ENCODE measurements around the gene TDRD12. TPM values are rescaled to one million over a fixed set of nuclear protein-coding genes. Genes with fewer than 3 reads are reported as not detected.
"Not testable (repeated sequence)": the region's sequence is repeated elsewhere in the genome, so short reads cannot be mapped to it uniquely, and the experiment has no call there.

The TDRD12 gene
- total RNA-seq, 2 donors from 2014 or later: 0.55 to 4.1 TPM

- DNase-seq: peak in 2 of 3 donors; percentile 7 to 18
- not testable (repeated sequence) for H3K36me3 Mint-ChIP-seq (ENCODE audit: low read depth); H3K27me3 Mint-ChIP-seq; H3K4me1 Mint-ChIP-seq; H3K9me3 ChIP-seq (ENCODE audit: control insufficient read depth, low read length, poor library complexity, severe bottlenecking); H3K4me3 Mint-ChIP-seq; H3K27ac Mint-ChIP-seq
- peak; percentile 43 for ATAC-seq
Observed at GRCh38 chr19:32745594-32746251, 26.2 kb downstream of the TDRD12 start.

- H3K27ac Mint-ChIP-seq; H3K9me3 ChIP-seq (ENCODE audit: control insufficient read depth, low read length, poor library complexity, severe bottlenecking); H3K4me1 Mint-ChIP-seq; H3K27me3 Mint-ChIP-seq; H3K4me3 Mint-ChIP-seq; H3K36me3 Mint-ChIP-seq (ENCODE audit: low read depth): not testable (repeated sequence)
- ATAC-seq (peak; percentile 85), DNase-seq (peak in 2 of 3 donors; percentile 9 to 33)
Observed at GRCh38 chr19:32746631-32747196, 27.1 kb downstream of the TDRD12 start.

GRCh38 chr19:32748497-32748896, 28.9 kb downstream of the TDRD12 start:
- no peak overlapping the region for H3K27ac Mint-ChIP-seq
- no peak overlapping the region for H3K4me3 Mint-ChIP-seq
- ATAC-seq: no peak
- H3K27me3 Mint-ChIP-seq: no peaks in the 10 kb centered on the region
- no peaks in the 10 kb centered on the region for H3K9me3 ChIP-seq (ENCODE audit: control insufficient read depth, low read length, poor library complexity, severe bottlenecking)
- no peaks in the 10 kb centered on the region for H3K4me1 Mint-ChIP-seq
- H3K36me3 Mint-ChIP-seq (ENCODE audit: low read depth): no peaks in the 10 kb centered on the region
- DNase-seq: no peak

GRCh38 chr19:32748948-32749347, 29.4 kb downstream of the TDRD12 start:
- ATAC-seq: no peak
- H3K27ac Mint-ChIP-seq: no peak overlapping the region
- H3K27me3 Mint-ChIP-seq: no peaks in the 10 kb centered on the region

DNA sequence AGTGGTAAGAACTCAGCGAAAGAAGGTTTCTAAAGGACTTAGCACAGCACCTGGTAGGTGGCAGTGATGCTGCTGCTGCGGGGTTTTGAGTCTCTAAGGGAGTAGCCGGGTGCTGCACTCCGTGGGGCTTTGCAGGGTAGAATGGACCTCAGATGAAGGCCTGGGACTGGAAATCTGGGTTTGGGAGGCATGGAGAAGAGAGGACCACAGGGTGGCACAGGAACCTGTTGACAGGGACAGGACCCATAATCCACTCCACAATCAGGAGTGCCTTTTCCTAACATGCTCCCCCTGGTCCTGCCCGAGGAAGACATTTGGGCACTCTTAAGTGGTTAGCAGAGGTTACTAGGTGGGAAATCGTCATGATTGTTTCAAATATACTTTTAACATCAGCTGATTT, 29.8 kb downstream of the TDRD12 start:
- DNase-seq: no peak
- Mint-ChIP-seq H3K4me3 (no peak overlapping the region), H3K4me1 (no peaks in the 10 kb centered on the region), H3K27ac (no peak overlapping the region), H3K36me3 (ENCODE audit: low read depth) (no peaks in the 10 kb centered on the region), H3K27me3 (no peaks in the 10 kb centered on the region)
- no peaks in the 10 kb centered on the region for H3K9me3 ChIP-seq (ENCODE audit: control insufficient read depth, low read length, poor library complexity, severe bottlenecking)
- no peak for ATAC-seq

More at GRCh38 chr19:32748948-32749347, 29.4 kb downstream of the TDRD12 start:
- H3K4me3 Mint-ChIP-seq: no peak overlapping the region
- H3K36me3 Mint-ChIP-seq (ENCODE audit: low read depth): no peaks in the 10 kb centered on the region
- no peaks in the 10 kb centered on the region for H3K4me1 Mint-ChIP-seq
- no peak for DNase-seq
- H3K9me3 ChIP-seq (ENCODE audit: control insufficient read depth, low read length, poor library complexity, severe bottlenecking): no peaks in the 10 kb centered on the region

DNA sequence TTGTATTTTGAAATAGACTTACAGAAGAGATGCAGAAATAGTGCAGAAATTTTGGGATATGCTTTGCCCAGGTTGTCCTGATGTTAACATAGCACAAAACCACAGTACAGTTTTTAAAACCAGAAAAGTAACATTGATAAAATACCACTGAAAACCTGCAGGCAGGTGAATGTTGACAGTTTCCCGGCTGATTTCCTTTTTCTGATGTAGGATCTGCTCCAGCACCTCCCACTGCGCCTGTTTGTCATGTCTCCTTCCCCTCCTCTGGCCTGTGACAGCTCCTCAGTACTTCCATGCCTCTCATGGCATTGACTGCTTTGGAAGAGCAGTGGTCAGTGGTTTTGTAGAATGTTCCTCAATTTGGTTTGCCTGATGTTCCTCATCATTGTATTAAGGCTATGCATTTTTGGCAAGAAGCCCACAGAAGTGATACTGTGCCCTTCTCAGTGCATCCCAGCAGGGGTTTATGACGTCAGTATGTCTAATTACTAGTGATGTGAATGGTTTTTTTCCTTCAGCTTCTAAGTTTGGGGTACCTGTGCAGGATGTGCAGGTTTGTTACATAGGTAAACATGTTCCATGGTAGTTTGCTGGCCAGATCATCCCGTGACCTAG, 31.0 kb downstream of the TDRD12 start:
- H3K27me3 Mint-ChIP-seq: peaks cover 6% of the 10 kb centered on the region
- H3K4me3 Mint-ChIP-seq: no peak overlapping the region
- H3K4me1 Mint-ChIP-seq: no peaks in the 10 kb centered on the region
- H3K27ac Mint-ChIP-seq: no peak overlapping the region
- no peaks in the 10 kb centered on the region for H3K9me3 ChIP-seq (ENCODE audit: control insufficient read depth, low read length, poor library complexity, severe bottlenecking)
- peaks cover 3% of the 10 kb centered on the region for H3K36me3 Mint-ChIP-seq (ENCODE audit: low read depth)
- no peak for DNase-seq
- ATAC-seq: no peak

GRCh38 chr19:32751066-32751465, 31.5 kb downstream of the TDRD12 start:
- peaks cover 3% of the 10 kb centered on the region for H3K36me3 Mint-ChIP-seq (ENCODE audit: low read depth)
- H3K27ac Mint-ChIP-seq: no peak overlapping the region
- no peak for ATAC-seq
- no peak overlapping the region for H3K4me3 Mint-ChIP-seq
- H3K9me3 ChIP-seq (ENCODE audit: control insufficient read depth, low read length, poor library complexity, severe bottlenecking): no peaks in the 10 kb centered on the region
- peaks cover 7% of the 10 kb centered on the region for H3K27me3 Mint-ChIP-seq
- no peaks in the 10 kb centered on the region for H3K4me1 Mint-ChIP-seq
- no peak for DNase-seq

- no peak overlapping the region for H3K4me3 Mint-ChIP-seq
- no peak overlapping the region for H3K27ac Mint-ChIP-seq
- peaks cover 14% of the 10 kb centered on the region for H3K27me3 Mint-ChIP-seq
- peaks cover 3% of the 10 kb centered on the region for H3K36me3 Mint-ChIP-seq (ENCODE audit: low read depth)
- no peaks in the 10 kb centered on the region for H3K9me3 ChIP-seq (ENCODE audit: control insufficient read depth, low read length, poor library complexity, severe bottlenecking)
- H3K4me1 Mint-ChIP-seq: no peaks in the 10 kb centered on the region
- DNase-seq (no peak), ATAC-seq (no peak)
Observed at GRCh38 chr19:32757189-32757588, 37.6 kb downstream of the TDRD12 start.

DNA sequence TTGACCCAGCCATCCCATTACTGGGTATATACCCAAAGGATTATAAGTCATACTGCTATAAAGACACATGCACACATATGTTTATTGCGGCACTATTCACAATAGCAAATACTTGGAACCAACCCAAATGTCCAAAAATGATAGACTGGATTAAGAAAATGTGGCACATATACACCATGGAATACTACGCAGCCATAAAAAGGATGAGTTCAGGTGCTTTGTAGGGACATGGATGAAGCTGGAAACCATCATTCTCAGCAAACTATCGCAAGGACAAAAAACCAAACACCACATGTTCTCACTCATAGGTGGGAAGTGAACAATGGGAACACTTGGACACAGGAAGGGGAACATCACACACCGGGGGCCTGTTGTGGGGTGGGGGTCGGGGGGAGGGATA, 45.8 kb downstream of the TDRD12 start:
- not testable (repeated sequence) for DNase-seq; H3K4me3 Mint-ChIP-seq; H3K4me1 Mint-ChIP-seq; H3K27me3 Mint-ChIP-seq; H3K36me3 Mint-ChIP-seq (ENCODE audit: low read depth); H3K9me3 ChIP-seq (ENCODE audit: control insufficient read depth, low read length, poor library complexity, severe bottlenecking); ATAC-seq; H3K27ac Mint-ChIP-seq

- DNase-seq (no peak), ATAC-seq (no peak)
- Mint-ChIP-seq H3K27ac (no peak overlapping the region), H3K27me3 (peaks cover 9% of the 10 kb centered on the region), H3K36me3 (ENCODE audit: low read depth) (no peaks in the 10 kb centered on the region), H3K4me1 (no peaks in the 10 kb centered on the region), H3K4me3 (no peak overlapping the region)
- H3K9me3 ChIP-seq (ENCODE audit: control insufficient read depth, low read length, poor library complexity, severe bottlenecking): no peaks in the 10 kb centered on the region
Observed at GRCh38 chr19:32767951-32768679, 48.5 kb downstream of the TDRD12 start.

- H3K4me1 Mint-ChIP-seq: peaks cover 2% of the 10 kb centered on the region
- H3K36me3 Mint-ChIP-seq (ENCODE audit: low read depth): no peaks in the 10 kb centered on the region
- ATAC-seq: no peak
- peaks cover 9% of the 10 kb centered on the region for H3K27me3 Mint-ChIP-seq
- no peak for DNase-seq
- H3K27ac Mint-ChIP-seq: no peak overlapping the region
- H3K9me3 ChIP-seq (ENCODE audit: control insufficient read depth, low read length, poor library complexity, severe bottlenecking): no peaks in the 10 kb centered on the region
- H3K4me3 Mint-ChIP-seq: no peak overlapping the region
Observed at GRCh38 chr19:32771596-32771995, 52.0 kb downstream of the TDRD12 start.

- DNase-seq (no peak), ATAC-seq (no peak)
- H3K36me3 Mint-ChIP-seq (ENCODE audit: low read depth): no peaks in the 10 kb centered on the region
- peaks cover 9% of the 10 kb centered on the region for H3K27me3 Mint-ChIP-seq
- peaks cover 4% of the 10 kb centered on the region for H3K4me1 Mint-ChIP-seq
- no peaks in the 10 kb centered on the region for H3K9me3 ChIP-seq (ENCODE audit: control insufficient read depth, low read length, poor library complexity, severe bottlenecking)
- H3K27ac Mint-ChIP-seq: no peak overlapping the region
- no peak overlapping the region for H3K4me3 Mint-ChIP-seq
Observed at GRCh38 chr19:32773126-32773525, 53.6 kb downstream of the TDRD12 start.

- no peak for ATAC-seq
- no peaks in the 10 kb centered on the region for H3K27me3 Mint-ChIP-seq
- H3K4me3 Mint-ChIP-seq: no peak overlapping the region
- H3K4me1 Mint-ChIP-seq: peaks cover 4% of the 10 kb centered on the region
- H3K27ac Mint-ChIP-seq: no peak overlapping the region
- H3K9me3 ChIP-seq (ENCODE audit: control insufficient read depth, low read length, poor library complexity, severe bottlenecking): no peaks in the 10 kb centered on the region
- DNase-seq: no peak
- H3K36me3 Mint-ChIP-seq (ENCODE audit: low read depth): peaks cover 4% of the 10 kb centered on the region
Observed at GRCh38 chr19:32779082-32779481, 59.5 kb downstream of the TDRD12 start.

Data from T-helper 17 cell (primary cell).